GM21526 (cell line): ENCODE results near the gene KRTAP20-3.

Experiments
- ATAC-seq: cut with Tn5 transposase; IDR thresholded peaks from one replicate; pipeline ENCODE4 v1.9.1; 2021; ENCODE audit warnings: moderate library complexity; ENCODE audit not compliant: unreplicated experiment, low FRiP score

The KRTAP20-3 gene

GRCh38 chr21:30642564-30642963 lies at the start of gene KRTAP20-3:
Gene KRTAP20-3 (plus strand): TSS chr21:30642864.
- no peak for ATAC-seq

GRCh38 chr21:30598802-30599201 lies 43.9 kb upstream of the KRTAP20-3 start, which contains the start of gene KRTAP6-2:
Gene KRTAP6-2 (minus strand): TSS chr21:30598902. CDS start chr21:30598874, 28 bp downstream.
- ATAC-seq: no peak

GRCh38 chr21:30600787-30601186 lies 41.9 kb upstream of the KRTAP20-3 start, which contains the start of gene KRTAP22-1:
Gene KRTAP22-1 (plus strand): TSS chr21:30601087.
- ATAC-seq: no peak

- no peak for ATAC-seq
Observed at GRCh38 chr21:30605968-30606367, 36.7 kb upstream of the KRTAP20-3 start.

- ATAC-seq: no peak
Observed at GRCh38 chr21:30612132-30612531, 30.5 kb upstream of the KRTAP20-3 start.

- ATAC-seq: no peak
Observed at GRCh38 chr21:30613836-30614235, 28.8 kb upstream of the KRTAP20-3 start, which contains the start of gene KRTAP6-1. Gene KRTAP6-1 (minus strand): TSS chr21:30613930. CDS start chr21:30613904, 26 bp downstream.

GRCh38 chr21:30615199-30615598 lies 27.5 kb upstream of the KRTAP20-3 start:
- no peak for ATAC-seq

GRCh38 chr21:30616125-30616524 lies 26.5 kb upstream of the KRTAP20-3 start, which contains the start of gene KRTAP20-1:
Gene KRTAP20-1 (plus strand): TSS chr21:30616425. CDS start chr21:30616455, 30 bp downstream.
- ATAC-seq: no peak

- no peak for ATAC-seq
Observed at GRCh38 chr21:30620080-30620479, 22.6 kb upstream of the KRTAP20-3 start.

GRCh38 chr21:30620522-30620921 lies 22.1 kb upstream of the KRTAP20-3 start, which contains the start of gene KRTAP20-4:
Gene KRTAP20-4 (plus strand): TSS chr21:30620627.
- ATAC-seq: no peak

GRCh38 chr21:30623362-30623761 lies 19.3 kb upstream of the KRTAP20-3 start:
- no peak for ATAC-seq

GRCh38 chr21:30625449-30626165 lies 17.1 kb upstream of the KRTAP20-3 start:
- no peak for ATAC-seq

- no peak for ATAC-seq
Observed at GRCh38 chr21:30628109-30628508, 14.6 kb upstream of the KRTAP20-3 start.

- ATAC-seq: no peak
Observed at GRCh38 chr21:30629200-30629599, 13.5 kb upstream of the KRTAP20-3 start.

- ATAC-seq: no peak
Observed at GRCh38 chr21:30634906-30635305, 7.8 kb upstream of the KRTAP20-3 start, which contains the start of gene KRTAP20-2. Gene KRTAP20-2 (plus strand): TSS chr21:30635206. CDS start chr21:30635264, 58 bp downstream.

GRCh38 chr21:30638686-30639085 lies 4.0 kb upstream of the KRTAP20-3 start:
- ATAC-seq: no peak

GRCh38 chr21:30646904-30647414 lies 4.3 kb downstream of the KRTAP20-3 start:
- no peak for ATAC-seq

GRCh38 chr21:30652891-30653290 lies 10.2 kb downstream of the KRTAP20-3 start:
- ATAC-seq: no peak

- ATAC-seq: no peak
Observed at GRCh38 chr21:30668776-30669175, 26.1 kb downstream of the KRTAP20-3 start.

- no peak for ATAC-seq
Observed at GRCh38 chr21:30672985-30673650, 30.5 kb downstream of the KRTAP20-3 start.

GRCh38 chr21:30674312-30674711 lies 31.6 kb downstream of the KRTAP20-3 start:
- ATAC-seq: no peak
